Measurements from ENCODE around the gene DST. TPM values are rescaled to one million over a fixed set of nuclear protein-coding genes. Genes with fewer than 3 reads are reported as not detected.

Gene DST
- total RNA-seq, 1 experiment from 2014 or later = 26.8 TPM

GRCh38 chr6:56430629-56431600, 211.8 kb downstream of the DST start:
- DNase-seq (ENCODE audit: low spot score) = no peak
- in situ Hi-C loops (cut with HindIII; ENCODE audit: low sequenced_read_pairs) = no loop called here

- in situ Hi-C loops (cut with HindIII; ENCODE audit: low sequenced_read_pairs) = no loop called here
- no peak for DNase-seq (ENCODE audit: low spot score)
Observed at GRCh38 chr6:56424542-56425083, 218.1 kb downstream of the DST start.

GRCh38 chr6:56424064-56424463, 218.6 kb downstream of the DST start:
- in situ Hi-C loops (cut with HindIII; ENCODE audit: low sequenced_read_pairs) = no loop called here
- DNase-seq (ENCODE audit: low spot score) = no peak

GRCh38 chr6:56420296-56420695, 222.4 kb downstream of the DST start:
- in situ Hi-C loops (cut with HindIII; ENCODE audit: low sequenced_read_pairs) = no loop called here
- no peak for DNase-seq (ENCODE audit: low spot score)

GRCh38 chr6:56419191-56419590, 223.5 kb downstream of the DST start:
- no peak for DNase-seq (ENCODE audit: low spot score)
- in situ Hi-C loops (cut with HindIII; ENCODE audit: low sequenced_read_pairs) = no loop called here

GRCh38 chr6:56417823-56418222, 224.9 kb downstream of the DST start:
- DNase-seq (ENCODE audit: low spot score) = no peak
- in situ Hi-C loops (cut with HindIII; ENCODE audit: low sequenced_read_pairs) = no loop called here

GRCh38 chr6:56416247-56416646, 226.4 kb downstream of the DST start:
- in situ Hi-C loops (cut with HindIII; ENCODE audit: low sequenced_read_pairs) = no loop called here
- DNase-seq (ENCODE audit: low spot score) = no peak

- in situ Hi-C loops (cut with HindIII; ENCODE audit: low sequenced_read_pairs) = no loop called here
- DNase-seq (ENCODE audit: low spot score) = no peak
Observed at GRCh38 chr6:56408976-56409375, 233.7 kb downstream of the DST start.
